GM12875 (cell line): Measurements from ENCODE around the gene ZNF367.

Source experiments
- H3K4me3 ChIP-seq: one replicate; pipeline ENCODE4 v1.5.1; 2011; ENCODE audit warnings: low read depth, low read length, control low read depth
- CTCF ChIP-seq: IDR thresholded peaks from 2 replicates; pipeline ENCODE4 v1.5.1; 2011; ENCODE audit warnings: low read depth, mild to moderate bottlenecking, control low read depth, inconsistent platforms, low read length, moderate library complexity, borderline replicate concordance; ENCODE audit not compliant: insufficient read depth

Gene ZNF367

GRCh38 chr9:96340707-96341106 is 77.5 kb downstream of the ZNF367 start:
- no peak for TF ChIP-seq CTCF
- H3K4me3 ChIP-seq, result no peak overlapping the region

GRCh38 chr9:96338299-96338698 is 79.9 kb downstream of the ZNF367 start:
- TF ChIP-seq CTCF, result no peak
- no peak overlapping the region for H3K4me3 ChIP-seq
